Measurements from ENCODE around the gene JMJD6.

DNA sequence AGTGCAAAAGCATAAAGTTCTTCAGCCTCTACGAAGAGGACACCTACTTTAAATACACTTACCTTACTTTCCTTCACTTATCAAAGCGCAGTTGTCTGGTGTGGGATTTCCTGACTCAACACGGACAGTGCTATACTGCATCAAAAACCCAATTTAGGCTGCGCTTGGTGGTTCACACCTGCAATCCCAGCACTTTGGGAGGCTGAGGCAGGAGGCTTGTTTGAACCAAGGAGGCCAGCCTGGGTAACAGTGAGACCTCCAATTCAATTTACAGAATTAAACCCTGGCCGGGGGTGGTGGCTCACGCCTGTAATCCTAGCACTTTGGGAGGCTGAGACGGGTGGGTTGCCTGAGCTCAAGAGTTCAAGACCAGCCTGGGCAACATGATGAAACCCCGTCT, 4.1 kb downstream of the JMJD6 start:
- TF ChIP-seq, protein P1, sequence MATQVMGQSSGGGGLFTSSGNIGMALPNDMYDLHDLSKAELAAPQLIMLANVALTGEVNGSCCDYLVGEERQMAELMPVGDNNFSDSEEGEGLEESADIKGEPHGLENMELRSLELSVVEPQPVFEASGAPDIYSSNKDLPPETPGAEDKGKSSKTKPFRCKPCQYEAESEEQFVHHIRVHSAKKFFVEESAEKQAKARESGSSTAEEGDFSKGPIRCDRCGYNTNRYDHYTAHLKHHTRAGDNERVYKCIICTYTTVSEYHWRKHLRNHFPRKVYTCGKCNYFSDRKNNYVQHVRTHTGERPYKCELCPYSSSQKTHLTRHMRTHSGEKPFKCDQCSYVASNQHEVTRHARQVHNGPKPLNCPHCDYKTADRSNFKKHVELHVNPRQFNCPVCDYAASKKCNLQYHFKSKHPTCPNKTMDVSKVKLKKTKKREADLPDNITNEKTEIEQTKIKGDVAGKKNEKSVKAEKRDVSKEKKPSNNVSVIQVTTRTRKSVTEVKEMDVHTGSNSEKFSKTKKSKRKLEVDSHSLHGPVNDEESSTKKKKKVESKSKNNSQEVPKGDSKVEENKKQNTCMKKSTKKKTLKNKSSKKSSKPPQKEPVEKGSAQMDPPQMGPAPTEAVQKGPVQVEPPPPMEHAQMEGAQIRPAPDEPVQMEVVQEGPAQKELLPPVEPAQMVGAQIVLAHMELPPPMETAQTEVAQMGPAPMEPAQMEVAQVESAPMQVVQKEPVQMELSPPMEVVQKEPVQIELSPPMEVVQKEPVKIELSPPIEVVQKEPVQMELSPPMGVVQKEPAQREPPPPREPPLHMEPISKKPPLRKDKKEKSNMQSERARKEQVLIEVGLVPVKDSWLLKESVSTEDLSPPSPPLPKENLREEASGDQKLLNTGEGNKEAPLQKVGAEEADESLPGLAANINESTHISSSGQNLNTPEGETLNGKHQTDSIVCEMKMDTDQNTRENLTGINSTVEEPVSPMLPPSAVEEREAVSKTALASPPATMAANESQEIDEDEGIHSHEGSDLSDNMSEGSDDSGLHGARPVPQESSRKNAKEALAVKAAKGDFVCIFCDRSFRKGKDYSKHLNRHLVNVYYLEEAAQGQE (IDR thresholded peaks at IDR 0.05; ENCODE audit: low read depth): no peak
- TF ChIP-seq YY1 (IDR thresholded peaks at IDR 0.05; ENCODE audit: low read depth) (no peak), TCF12 (IDR thresholded peaks at IDR 0.05; ENCODE audit: low read depth) (no peak), RAD21 (IDR thresholded peaks at IDR 0.05; ENCODE audit: low read depth) (no peak), ZBTB7A (IDR thresholded peaks at IDR 0.05; ENCODE audit: low read depth) (no peak), TEAD4 (IDR thresholded peaks at IDR 0.05) (no peak), FOXM1 (IDR thresholded peaks at IDR 0.05; ENCODE audit: borderline replicate concordance, low read depth) (no peak), MAX (IDR thresholded peaks at IDR 0.05) (no peak), TAF1 (IDR thresholded peaks at IDR 0.05; ENCODE audit: low read depth) (no peak), CREB1 (IDR thresholded peaks at IDR 0.05; ENCODE audit: low read depth) (no peak), EP300 (IDR thresholded peaks at IDR 0.05; ENCODE audit: borderline replicate concordance) (no peak), EGR1 (IDR thresholded peaks at IDR 0.05) (no peak), USF1 (IDR thresholded peaks at IDR 0.05) (no peak), NFIC (IDR thresholded peaks at IDR 0.05) (no peak)

Data from Ishikawa (cell line).